Measurements from ENCODE around the gene KSR2.
"Not testable (repeated sequence)": the region's sequence is repeated elsewhere in the genome, so short reads cannot be mapped to it uniquely, and the experiment has no call there.

Gene KSR2

DNA sequence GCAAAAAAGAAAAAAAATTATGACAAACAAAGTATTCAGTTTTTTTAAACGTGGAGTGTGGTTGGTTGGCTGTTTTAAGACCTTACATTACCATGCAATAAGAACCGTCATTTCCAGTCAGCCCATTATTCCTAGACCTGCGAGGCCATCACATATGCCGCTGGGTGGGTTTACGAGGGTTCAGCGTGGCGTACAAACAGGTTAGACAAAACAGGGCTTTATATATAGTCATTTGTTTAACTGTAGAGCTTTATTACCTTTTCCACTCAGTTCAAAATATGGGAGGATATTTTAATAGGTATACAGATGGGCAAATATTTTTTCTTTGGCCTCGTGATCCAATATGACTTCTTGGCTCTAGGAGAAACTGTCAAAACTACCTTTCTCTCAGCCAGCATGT lies 67.2 kb downstream of the KSR2 start:
- TF ChIP-seq, protein P1, sequence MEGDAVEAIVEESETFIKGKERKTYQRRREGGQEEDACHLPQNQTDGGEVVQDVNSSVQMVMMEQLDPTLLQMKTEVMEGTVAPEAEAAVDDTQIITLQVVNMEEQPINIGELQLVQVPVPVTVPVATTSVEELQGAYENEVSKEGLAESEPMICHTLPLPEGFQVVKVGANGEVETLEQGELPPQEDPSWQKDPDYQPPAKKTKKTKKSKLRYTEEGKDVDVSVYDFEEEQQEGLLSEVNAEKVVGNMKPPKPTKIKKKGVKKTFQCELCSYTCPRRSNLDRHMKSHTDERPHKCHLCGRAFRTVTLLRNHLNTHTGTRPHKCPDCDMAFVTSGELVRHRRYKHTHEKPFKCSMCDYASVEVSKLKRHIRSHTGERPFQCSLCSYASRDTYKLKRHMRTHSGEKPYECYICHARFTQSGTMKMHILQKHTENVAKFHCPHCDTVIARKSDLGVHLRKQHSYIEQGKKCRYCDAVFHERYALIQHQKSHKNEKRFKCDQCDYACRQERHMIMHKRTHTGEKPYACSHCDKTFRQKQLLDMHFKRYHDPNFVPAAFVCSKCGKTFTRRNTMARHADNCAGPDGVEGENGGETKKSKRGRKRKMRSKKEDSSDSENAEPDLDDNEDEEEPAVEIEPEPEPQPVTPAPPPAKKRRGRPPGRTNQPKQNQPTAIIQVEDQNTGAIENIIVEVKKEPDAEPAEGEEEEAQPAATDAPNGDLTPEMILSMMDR (IDR thresholded peaks at IDR 0.05; ENCODE audit: borderline replicate concordance, control extremely low read depth, extremely low read depth, insufficient read depth, missing control alignments): no peak
- no peak for DNase-seq (ENCODE audit: low spot score)
- in situ Hi-C loops (cut with MboI; ENCODE audit: low sequenced_read_pairs, unreplicated experiment): no loop called here

DNA sequence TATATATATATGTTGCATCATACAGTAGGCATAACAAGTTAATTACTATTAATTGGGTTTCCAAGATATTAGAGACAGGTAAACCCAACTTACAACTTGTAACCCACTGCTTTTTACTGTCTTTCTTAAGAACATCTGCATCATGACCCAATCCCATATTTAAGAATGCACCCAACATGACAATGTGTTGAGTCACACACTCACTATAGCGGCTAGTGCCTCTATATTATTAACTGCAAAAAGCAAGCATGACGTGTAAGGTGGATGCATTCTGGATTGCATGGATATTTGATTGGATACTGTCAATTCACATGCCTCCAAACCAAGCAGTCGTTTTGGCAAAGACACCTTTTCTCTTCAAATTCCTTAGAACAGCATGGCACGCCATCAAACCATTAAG lies 68.2 kb downstream of the KSR2 start:
- TF ChIP-seq, protein P1 (IDR thresholded peaks at IDR 0.05; ENCODE audit: borderline replicate concordance, control extremely low read depth, extremely low read depth, insufficient read depth, missing control alignments): no peak
- in situ Hi-C loops (cut with MboI; ENCODE audit: low sequenced_read_pairs, unreplicated experiment): no loop called here
- no peak for DNase-seq (ENCODE audit: low spot score)

DNA sequence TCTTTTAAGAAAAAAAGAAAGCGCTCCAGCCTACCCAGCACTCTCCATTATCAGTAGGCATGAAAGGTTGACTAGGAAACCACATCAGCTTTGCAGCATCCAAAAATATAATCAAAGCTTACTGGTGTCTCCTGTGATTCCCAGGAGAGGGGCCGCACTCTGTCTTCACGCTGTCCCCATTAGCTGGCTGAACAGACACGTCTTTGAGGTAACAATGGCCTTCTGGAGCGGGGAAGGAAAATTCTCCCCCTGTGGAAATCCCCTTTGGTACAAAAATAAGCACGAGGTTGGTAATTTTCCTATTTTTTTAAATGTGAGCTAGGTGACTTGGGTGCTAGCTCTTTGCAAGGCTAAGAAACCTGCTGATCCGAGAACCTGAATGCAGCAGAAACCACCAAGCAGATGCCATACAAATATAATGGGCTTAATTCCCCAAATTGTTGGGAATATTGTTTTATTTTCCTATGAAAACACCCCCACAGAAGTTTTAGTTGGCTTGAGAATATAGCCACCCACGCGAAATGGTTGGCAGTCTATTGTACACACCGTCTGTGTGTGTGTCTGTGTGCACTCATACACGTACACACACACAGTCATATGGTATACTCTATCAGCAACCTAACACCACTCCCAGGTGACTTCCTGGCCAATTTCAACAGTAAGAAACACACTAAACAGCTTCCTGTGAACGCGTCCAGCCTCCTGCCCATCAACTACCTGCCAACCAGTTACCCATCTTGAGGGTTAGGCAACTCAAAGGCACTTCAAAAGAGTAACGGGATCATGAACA lies 71.2 kb downstream of the KSR2 start:
- TF ChIP-seq, protein P1 (IDR thresholded peaks at IDR 0.05; ENCODE audit: borderline replicate concordance, control extremely low read depth, extremely low read depth, insufficient read depth, missing control alignments): no peak
- in situ Hi-C loops (cut with MboI; ENCODE audit: low sequenced_read_pairs, unreplicated experiment): loop anchor here (25.0 kb wide), 1 partner anchor 140 kb away; no protein-coding TSS in a partner anchor

DNA sequence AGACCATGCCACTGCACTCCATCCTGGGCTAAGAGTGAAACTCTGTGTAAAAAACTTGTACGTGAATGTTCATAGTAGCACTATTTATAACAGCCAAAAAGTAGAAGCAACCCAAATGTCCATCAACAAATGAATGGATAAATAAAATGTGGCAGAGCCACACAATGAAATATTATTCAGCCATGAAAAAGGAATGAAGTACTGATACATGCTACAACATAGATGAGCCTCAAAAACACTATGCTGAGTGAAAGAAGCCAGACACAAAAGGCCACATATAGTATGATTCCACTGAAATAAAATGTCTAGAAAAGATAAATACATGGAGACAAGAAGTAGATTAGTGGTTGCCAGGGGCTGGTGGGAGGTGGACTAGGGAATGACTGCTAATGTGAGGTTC lies 72.8 kb downstream of the KSR2 start:
- DNase-seq (ENCODE audit: low spot score): no peak
- in situ Hi-C loops (cut with MboI; ENCODE audit: low sequenced_read_pairs, unreplicated experiment): loop anchor here (25.0 kb wide), 1 partner anchor 141 kb away; no protein-coding TSS in a partner anchor
- TF ChIP-seq, protein P1 (IDR thresholded peaks at IDR 0.05; ENCODE audit: borderline replicate concordance, control extremely low read depth, extremely low read depth, insufficient read depth, missing control alignments): no peak

More for the DNA sequence above, 71.2 kb downstream of the KSR2 start:
- peak; percentile 33 for DNase-seq (ENCODE audit: low spot score)

DNA sequence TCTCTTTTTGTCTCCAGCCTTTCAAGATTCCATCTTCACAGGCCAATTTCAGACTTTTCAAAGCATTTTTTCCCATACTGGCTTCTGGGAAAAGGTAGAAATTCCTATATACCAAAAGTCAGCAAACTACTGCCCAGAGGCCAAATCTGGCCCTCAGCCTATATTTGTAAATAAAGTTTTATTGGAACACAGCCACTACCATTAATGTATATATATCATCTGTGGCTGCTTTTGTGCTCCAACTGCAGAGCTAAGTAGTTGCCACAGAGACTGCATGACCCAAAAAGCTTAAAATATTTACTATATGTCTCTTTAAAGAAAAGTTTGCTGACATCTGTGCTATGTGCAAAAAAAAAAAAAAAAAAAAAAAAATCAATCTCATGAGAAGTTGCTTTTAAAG lies 76.3 kb downstream of the KSR2 start:
- in situ Hi-C loops (cut with MboI; ENCODE audit: low sequenced_read_pairs, unreplicated experiment): loop anchor here (25.0 kb wide), 1 partner anchor 145 kb away; no protein-coding TSS in a partner anchor
- no peak for DNase-seq (ENCODE audit: low spot score)
- TF ChIP-seq, protein P1 (IDR thresholded peaks at IDR 0.05; ENCODE audit: borderline replicate concordance, control extremely low read depth, extremely low read depth, insufficient read depth, missing control alignments): no peak

DNA sequence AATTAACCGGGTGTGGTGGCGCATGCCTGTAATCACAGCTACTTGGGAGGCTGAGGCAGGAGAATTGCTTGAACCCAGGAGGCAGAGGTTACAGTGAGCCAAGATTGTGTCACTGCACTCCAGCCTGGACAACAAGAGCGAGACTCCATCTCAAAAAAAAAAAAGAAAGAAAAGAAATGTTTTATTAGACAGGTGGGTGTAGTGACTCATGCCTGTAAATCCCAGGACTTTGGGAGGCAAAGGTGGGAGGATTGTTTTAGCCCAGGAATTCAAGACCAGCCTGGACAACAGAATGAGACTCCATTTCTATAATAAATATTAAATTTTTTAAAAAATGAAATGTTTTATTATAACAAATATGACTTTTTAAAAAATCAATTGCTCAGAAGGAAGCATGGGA lies 77.5 kb downstream of the KSR2 start:
- in situ Hi-C loops (cut with MboI; ENCODE audit: low sequenced_read_pairs, unreplicated experiment): loop anchor here (25.0 kb wide), 1 partner anchor 146 kb away; no protein-coding TSS in a partner anchor
- not testable (repeated sequence) for DNase-seq (ENCODE audit: low spot score)

DNA sequence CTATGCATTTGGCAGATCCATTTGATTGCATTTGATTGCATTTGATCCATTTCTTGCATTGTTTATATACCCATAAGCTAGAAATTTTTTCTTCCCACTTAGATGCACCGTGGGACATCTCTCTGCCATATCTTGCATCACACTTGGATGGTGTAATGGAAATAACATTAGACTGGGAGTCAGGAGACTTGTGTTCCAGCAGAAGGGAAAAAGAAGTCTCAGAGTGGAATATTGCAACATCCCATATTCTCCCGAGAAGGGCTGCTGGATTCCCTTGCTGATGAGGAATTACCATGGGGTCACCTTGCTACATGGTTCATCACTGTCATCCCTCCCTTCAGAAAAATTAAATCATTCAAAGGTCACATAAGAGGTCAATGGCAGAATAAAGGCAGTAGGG lies 78.1 kb downstream of the KSR2 start:
- DNase-seq (ENCODE audit: low spot score): no peak
- TF ChIP-seq, protein P1 (IDR thresholded peaks at IDR 0.05; ENCODE audit: borderline replicate concordance, control extremely low read depth, extremely low read depth, insufficient read depth, missing control alignments): no peak
- in situ Hi-C loops (cut with MboI; ENCODE audit: low sequenced_read_pairs, unreplicated experiment): loop anchor here (25.0 kb wide), 1 partner anchor 147 kb away; no protein-coding TSS in a partner anchor
